ENCODE data around the gene CCDC167. TPM values are rescaled to one million over a fixed set of nuclear protein-coding genes. Genes with fewer than 3 reads are reported as not detected.

CCDC167 gene
- total RNA-seq, 1 donor from 2014 or later = 82.7 TPM

GRCh38 chr6:37482606-37483251 lies 17.0 kb downstream of the CCDC167 start:
- no peak for TF ChIP-seq CTCF (IDR thresholded peaks at IDR 0.05; ENCODE audit: insufficient read depth, low read length, poor library complexity, severe bottlenecking)
- H3K36me3 ChIP-seq (ENCODE audit: control insufficient read depth, insufficient read depth, low read length) = no peaks in the 10 kb centered on the region
- H3K4me3 ChIP-seq (ENCODE audit: low read depth, low read length) = no peak overlapping the region
- DNase-seq (ENCODE audit: low read depth) = no peak
- H3K27me3 ChIP-seq (ENCODE audit: control insufficient read depth, insufficient read depth, low read length) = no peaks in the 10 kb centered on the region

GRCh38 chr6:37481711-37482605 lies 17.7 kb downstream of the CCDC167 start:
- Histone ChIP-seq H3K4me3 (ENCODE audit: low read depth, low read length) (no peak overlapping the region), H3K36me3 (ENCODE audit: control insufficient read depth, insufficient read depth, low read length) (no peaks in the 10 kb centered on the region), H3K27me3 (ENCODE audit: control insufficient read depth, insufficient read depth, low read length) (no peaks in the 10 kb centered on the region)
- no peak for TF ChIP-seq CTCF (IDR thresholded peaks at IDR 0.05; ENCODE audit: insufficient read depth, low read length, poor library complexity, severe bottlenecking)
- DNase-seq (ENCODE audit: low read depth) = no peak

GRCh38 chr6:37480951-37481534 lies 18.6 kb downstream of the CCDC167 start:
- Histone ChIP-seq H3K27me3 (ENCODE audit: control insufficient read depth, insufficient read depth, low read length) (no peaks in the 10 kb centered on the region), H3K4me3 (ENCODE audit: low read depth, low read length) (no peak overlapping the region), H3K36me3 (ENCODE audit: control insufficient read depth, insufficient read depth, low read length) (no peaks in the 10 kb centered on the region)
- no peak for DNase-seq (ENCODE audit: low read depth)
- TF ChIP-seq CTCF (IDR thresholded peaks at IDR 0.05; ENCODE audit: insufficient read depth, low read length, poor library complexity, severe bottlenecking) = no peak

- Histone ChIP-seq H3K4me3 (ENCODE audit: low read depth, low read length) (no peak overlapping the region), H3K36me3 (ENCODE audit: control insufficient read depth, insufficient read depth, low read length) (no peaks in the 10 kb centered on the region), H3K27me3 (ENCODE audit: control insufficient read depth, insufficient read depth, low read length) (no peaks in the 10 kb centered on the region)
- no peak for DNase-seq (ENCODE audit: low read depth)
- TF ChIP-seq CTCF (IDR thresholded peaks at IDR 0.05; ENCODE audit: insufficient read depth, low read length, poor library complexity, severe bottlenecking) = no peak
Observed at GRCh38 chr6:37480118-37480736, 19.5 kb downstream of the CCDC167 start.

GRCh38 chr6:37479266-37479854 lies 20.3 kb downstream of the CCDC167 start:
- TF ChIP-seq CTCF (IDR thresholded peaks at IDR 0.05; ENCODE audit: insufficient read depth, low read length, poor library complexity, severe bottlenecking) = no peak
- H3K36me3 ChIP-seq (ENCODE audit: control insufficient read depth, insufficient read depth, low read length) = no peaks in the 10 kb centered on the region
- H3K4me3 ChIP-seq (ENCODE audit: low read depth, low read length) = no peak overlapping the region
- no peak for DNase-seq (ENCODE audit: low read depth)
- H3K27me3 ChIP-seq (ENCODE audit: control insufficient read depth, insufficient read depth, low read length) = no peaks in the 10 kb centered on the region
